Measurements from ENCODE around the gene GOLT1A.

The GOLT1A gene

DNA sequence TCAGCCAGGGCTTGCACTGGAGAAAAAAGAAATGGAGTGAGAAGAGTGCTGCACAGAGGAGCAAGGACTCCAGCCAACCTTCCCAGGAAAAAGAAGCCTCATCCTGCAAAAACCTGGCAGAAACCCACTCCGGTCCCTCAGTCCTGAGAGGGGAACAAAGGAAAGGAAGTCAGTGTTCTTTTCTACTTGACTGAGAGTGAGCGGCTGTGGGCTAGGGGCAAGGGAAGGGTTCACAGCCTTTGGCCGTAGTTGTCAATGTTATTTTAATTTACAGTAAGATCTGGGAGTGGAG is 8.9 kb upstream of the GOLT1A start:
- no peak for DNase-seq (ENCODE audit: low read depth, low spot score)

DNA sequence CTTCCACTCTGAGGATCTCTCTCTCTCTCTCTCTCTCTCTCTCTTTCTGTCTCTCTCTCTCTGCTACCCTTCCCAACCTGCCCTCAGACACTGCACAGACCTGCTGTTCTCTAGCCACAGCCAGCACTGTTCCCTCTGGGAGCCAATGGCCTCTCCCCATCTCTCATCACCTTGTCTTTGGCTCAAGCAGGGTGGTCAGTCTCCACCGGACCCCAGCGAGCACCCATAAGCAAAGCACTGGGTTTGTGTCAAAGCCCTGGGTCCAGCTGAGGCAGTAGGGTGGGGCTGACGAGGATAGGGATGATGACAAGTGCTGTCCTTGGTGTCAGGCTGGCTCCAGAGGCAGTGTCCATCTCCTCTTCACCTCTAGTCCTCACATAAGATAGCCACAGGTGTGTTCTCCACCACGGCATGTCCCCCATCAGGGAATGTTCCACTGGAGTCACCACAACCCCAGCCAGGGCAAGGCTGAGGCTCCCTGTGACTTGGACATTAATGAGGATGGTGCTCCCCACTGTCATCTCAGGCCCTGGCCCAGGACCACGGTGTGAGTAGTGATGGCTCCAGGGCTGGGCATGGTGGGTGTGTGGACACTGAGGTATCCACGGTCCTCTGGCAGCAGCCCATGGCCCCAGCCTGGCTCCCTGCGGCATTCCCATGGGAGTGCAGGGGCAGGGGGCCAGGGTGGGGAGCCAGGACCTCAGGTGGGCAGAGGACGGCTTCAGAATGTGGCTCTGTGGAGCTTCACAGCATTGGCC is 8.4 kb upstream of the GOLT1A start:
- no peak overlapping the region for H3K4me3 ChIP-seq (ENCODE audit: low read length)

More for the DNA sequence above, 8.9 kb upstream of the GOLT1A start:
- H3K4me3 ChIP-seq (ENCODE audit: low read length): no peak overlapping the region

DNA sequence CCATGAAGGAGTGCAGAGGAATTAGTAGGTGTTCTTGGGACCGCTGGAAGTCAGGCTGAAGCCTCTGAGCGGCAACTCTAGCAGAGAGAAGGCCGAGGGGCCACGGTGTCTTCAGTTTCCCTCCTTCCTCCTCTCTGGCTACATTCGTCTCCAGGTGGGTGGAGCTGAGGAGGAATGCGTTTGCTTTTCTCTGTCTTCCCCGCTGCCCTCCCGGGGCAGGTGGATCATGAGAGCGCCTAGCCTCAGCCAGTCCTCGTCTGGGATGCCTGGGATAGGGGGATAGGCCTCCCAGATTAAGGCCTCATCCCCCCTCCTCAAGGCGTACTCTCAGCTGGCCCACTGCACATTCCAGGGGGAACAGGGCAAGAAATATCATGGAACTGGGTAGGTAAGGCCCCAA is 7.5 kb upstream of the GOLT1A start:
- DNase-seq (ENCODE audit: low read depth, low spot score): no peak
- H3K4me3 ChIP-seq (ENCODE audit: low read length): no peak overlapping the region

More for the DNA sequence above, 8.4 kb upstream of the GOLT1A start:
- DNase-seq (ENCODE audit: low read depth, low spot score): no peak

- no peak for DNase-seq (ENCODE audit: low read depth, low spot score)
- no peak overlapping the region for H3K4me3 ChIP-seq (ENCODE audit: low read length)
Observed at GRCh38 chr1:204219971-204220616, 6.3 kb upstream of the GOLT1A start.

GRCh38 chr1:204218552-204218951 is 4.8 kb upstream of the GOLT1A start:
- H3K4me3 ChIP-seq (ENCODE audit: low read length): no peak overlapping the region
- peak; percentile 66 for DNase-seq (ENCODE audit: low read depth, low spot score)

GRCh38 chr1:204217648-204218000 is 3.8 kb upstream of the GOLT1A start:
- no peak overlapping the region for H3K4me3 ChIP-seq (ENCODE audit: low read length)
- DNase-seq (ENCODE audit: low read depth, low spot score): no peak

DNA sequence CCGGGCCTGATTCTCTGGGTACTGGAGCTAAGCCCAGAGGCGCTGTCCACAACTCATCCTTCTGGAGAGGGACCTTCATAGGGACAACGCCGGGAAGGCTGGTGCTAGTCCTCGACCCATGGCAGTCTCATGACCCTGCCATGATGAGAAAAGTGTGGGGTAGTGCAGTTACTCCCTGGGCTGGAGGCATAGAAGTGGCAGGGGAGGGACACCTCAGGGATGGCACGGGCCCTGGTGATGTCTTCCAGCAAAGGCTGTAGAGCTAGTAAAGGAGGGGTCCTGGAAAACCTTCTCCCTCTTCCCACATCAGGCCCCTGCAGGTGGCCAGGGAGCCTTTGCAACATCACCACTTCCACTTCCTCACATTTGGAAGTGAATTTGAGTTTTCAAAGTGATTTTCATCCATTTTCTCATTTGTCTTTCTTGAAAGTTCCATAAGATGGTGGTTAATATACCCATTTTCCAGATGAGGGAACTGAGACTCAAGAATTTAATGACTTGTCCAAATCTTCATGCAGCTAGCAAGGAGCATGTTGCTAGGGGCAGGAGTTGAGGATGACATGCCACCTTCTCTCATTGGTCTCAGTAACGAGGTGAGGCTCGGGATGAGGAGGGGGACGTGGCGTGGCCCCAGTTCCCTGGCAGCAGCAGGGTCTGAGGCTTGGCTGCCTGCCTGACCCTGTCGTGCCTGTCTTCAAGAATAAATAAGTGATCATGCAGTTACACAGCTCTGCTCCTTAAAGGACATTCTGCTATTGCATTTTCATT is 3.3 kb upstream of the GOLT1A start:
- H3K4me3 ChIP-seq (ENCODE audit: low read length): no peak overlapping the region
- DNase-seq (ENCODE audit: low read depth, low spot score): no peak

GRCh38 chr1:204216236-204216635 is 2.4 kb upstream of the GOLT1A start:
- no peak for DNase-seq (ENCODE audit: low read depth, low spot score)
- no peak overlapping the region for H3K4me3 ChIP-seq (ENCODE audit: low read length)

- no peak for DNase-seq (ENCODE audit: low read depth, low spot score)
- H3K4me3 ChIP-seq (ENCODE audit: low read length): no peak overlapping the region
Observed at GRCh38 chr1:204212715-204213114, 1.1 kb downstream of the GOLT1A start.

DNA sequence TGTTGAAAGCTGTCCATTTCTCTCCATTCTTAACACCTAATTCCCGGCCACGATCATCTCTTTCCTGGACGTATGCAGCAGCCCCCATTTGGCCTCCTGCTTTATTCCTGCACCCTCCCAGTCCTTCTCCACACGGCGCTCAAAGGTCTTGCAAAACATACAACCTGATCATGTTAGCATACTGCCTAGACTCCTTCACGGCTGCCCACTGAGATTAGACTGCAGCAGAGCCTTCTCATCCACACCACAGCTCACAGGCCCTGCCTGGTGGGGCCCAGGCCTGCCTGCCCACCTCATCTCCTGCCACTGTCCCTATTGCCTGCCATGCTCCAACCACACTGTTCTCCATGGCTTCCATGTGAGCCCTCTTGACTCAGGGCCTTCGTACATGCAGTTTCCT is 2.7 kb downstream of the GOLT1A start:
- no peak for DNase-seq (ENCODE audit: low read depth, low spot score)
- H3K4me3 ChIP-seq (ENCODE audit: low read length): no peak overlapping the region

- DNase-seq (ENCODE audit: low read depth, low spot score): peak; percentile 25
- no peak overlapping the region for H3K4me3 ChIP-seq (ENCODE audit: low read length)
Observed at GRCh38 chr1:204207136-204207616, 6.6 kb downstream of the GOLT1A start.

GRCh38 chr1:204206121-204206520 is 7.7 kb downstream of the GOLT1A start:
- H3K4me3 ChIP-seq (ENCODE audit: low read length): no peak overlapping the region
- DNase-seq (ENCODE audit: low read depth, low spot score): no peak

GRCh38 chr1:204205486-204205885 is 8.3 kb downstream of the GOLT1A start:
- DNase-seq (ENCODE audit: low read depth, low spot score): no peak
- H3K4me3 ChIP-seq (ENCODE audit: low read length): no peak overlapping the region

- no peak overlapping the region for H3K4me3 ChIP-seq (ENCODE audit: low read length)
- DNase-seq (ENCODE audit: low read depth, low spot score): peak; percentile 44
Observed at GRCh38 chr1:204204944-204205343, 8.8 kb downstream of the GOLT1A start.

DNA sequence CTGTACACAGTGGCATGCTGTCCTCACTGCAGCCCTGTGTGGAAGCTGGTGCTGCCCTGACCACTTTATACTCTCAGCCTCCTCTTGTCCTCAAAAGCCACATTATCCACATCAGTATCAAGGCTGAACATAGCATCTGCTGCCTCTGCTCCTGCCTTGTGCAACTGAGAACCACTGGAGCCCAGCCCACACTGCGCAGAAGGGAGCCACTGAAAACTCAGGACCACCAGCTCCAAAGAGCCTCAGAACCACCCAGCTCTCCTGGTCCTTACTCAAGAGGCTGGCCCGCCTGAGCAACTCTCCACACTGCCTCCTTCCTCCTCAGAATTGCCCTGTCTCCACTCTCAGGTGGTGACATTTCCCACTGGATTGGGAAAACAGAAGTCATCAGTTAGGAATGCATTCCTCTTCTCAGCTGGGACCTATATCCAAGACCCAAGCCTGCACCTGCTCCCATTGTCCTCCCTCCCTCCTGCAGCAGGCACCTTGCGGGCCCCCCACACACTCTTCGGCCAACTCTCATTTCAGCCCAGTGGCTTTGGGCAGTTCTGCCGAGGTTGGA is 10.5 kb downstream of the GOLT1A start:
- H3K4me3 ChIP-seq (ENCODE audit: low read length): no peak overlapping the region
- DNase-seq (ENCODE audit: low read depth, low spot score): no peak

DNA sequence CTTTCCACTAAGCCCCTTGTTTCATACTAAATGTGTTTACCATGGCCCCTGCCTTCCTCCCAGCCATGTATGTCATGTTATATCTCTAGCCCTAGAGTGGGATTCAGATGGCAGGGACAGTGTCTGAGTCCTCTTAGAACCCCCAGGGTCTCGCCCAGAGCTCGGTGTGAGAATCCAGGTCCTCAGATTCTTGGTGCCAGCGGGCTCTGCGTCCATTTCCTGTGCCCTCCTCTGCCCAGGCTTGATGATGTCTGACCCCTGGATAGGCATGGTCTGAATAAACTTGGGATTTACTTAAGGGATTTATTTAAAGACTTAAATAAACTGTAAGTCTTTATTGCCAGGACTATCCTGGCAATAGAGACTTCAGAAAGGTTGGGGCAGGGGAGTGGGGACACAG is 11.3 kb downstream of the GOLT1A start:
- H3K4me3 ChIP-seq (ENCODE audit: low read length): no peak overlapping the region
- no peak for DNase-seq (ENCODE audit: low read depth, low spot score)

- no peak overlapping the region for H3K4me3 ChIP-seq (ENCODE audit: low read length)
- no peak for DNase-seq (ENCODE audit: low read depth, low spot score)
Observed at GRCh38 chr1:204201348-204202040, 12.3 kb downstream of the GOLT1A start.

DNA sequence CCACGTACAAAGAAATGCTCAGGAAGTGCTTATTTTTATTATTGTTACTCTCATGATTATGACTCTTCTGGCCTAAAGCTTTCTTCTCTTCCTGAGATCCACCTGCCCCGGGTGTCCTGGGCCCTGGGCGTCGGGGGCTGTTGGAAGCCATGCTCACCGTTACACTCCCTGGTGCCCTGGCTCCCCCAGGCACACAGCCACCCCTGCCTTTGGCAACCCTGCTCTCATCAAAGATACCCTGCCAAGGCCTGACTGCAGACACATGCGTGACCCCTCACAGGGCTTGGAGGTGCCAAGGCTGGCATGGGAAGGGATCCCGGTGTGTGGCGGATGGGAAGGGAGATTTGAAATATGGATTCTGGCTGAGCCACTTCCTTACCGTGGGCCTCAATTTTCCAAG is 14.2 kb downstream of the GOLT1A start:
- no peak for DNase-seq (ENCODE audit: low read depth, low spot score)
- no peak overlapping the region for H3K4me3 ChIP-seq (ENCODE audit: low read length)

All from Jurkat, Clone E6-1 (cell line).